Peyer's patch (tissue), 4 donors: Measurements from ENCODE around the gene SPRED2. TPM values are rescaled to one million over a fixed set of nuclear protein-coding genes. Genes with fewer than 3 reads are reported as not detected.

Source experiments
- DNase-seq, 3 donors: peaks; one replicate each; pipeline ENCODE4 v3.0.0-alpha.2; 2017 to 2019
- H3K27ac ChIP-seq, 4 donors: fragments of 200-600 bp; sonication (generic); one replicate each; pipeline ENCODE4 v1.5.1; 2016 to 2019
- H3K27me3 ChIP-seq, 2 donors: fragments of 200-600 bp; sonication (generic); one replicate each; pipeline ENCODE4 v1.5.1; 2019
- H3K36me3 ChIP-seq, 3 donors: fragments of 200-600 bp; sonication (generic); one replicate each; pipeline ENCODE4 v1.5.1; 2016 to 2019
- H3K4me1 ChIP-seq, 4 donors: fragments of 200-600 bp; sonication (generic); one replicate each; pipeline ENCODE4 v1.5.1; 2016 to 2019
- H3K4me3 ChIP-seq, 4 donors: fragments of 200-600 bp; sonication (generic); 1 replicate in 3 of 4; 2 replicates in 1 of 4; pipeline ENCODE4 v1.5.1; 2016 to 2019; ENCODE audit warnings: mild to moderate bottlenecking in 1 of 4
- H3K9me3 ChIP-seq, 4 donors: fragments of 200-600 bp; sonication (generic); one replicate each; pipeline ENCODE4 v1.5.1; 2016 to 2019; ENCODE audit warnings: mild to moderate bottlenecking in 1 of 4
- CTCF ChIP-seq, 6 experiments: fragments of 450-650 bp in 4 of 6; fragments of 200-600 bp in 2 of 6; sonication (generic) in 1 of 6; IDR thresholded peaks; one replicate each; pipeline ENCODE4 v1.5.1; 2017 to 2019; ENCODE audit warnings: antibody characterized with exemption in 6 of 6, mild to moderate bottlenecking in 3 of 6, moderate library complexity in 1 of 6
- POLR2A ChIP-seq, 2 donors: fragments of 450-650 bp; IDR thresholded peaks; one replicate each; pipeline ENCODE4 v1.5.1; 2017; ENCODE audit warnings: antibody characterized with exemption in 2 of 2, mild to moderate bottlenecking in 2 of 2, moderate library complexity in 2 of 2
- total RNA-seq, 4 donors: library from RNA; depleted of rRNA; stranded (reverse); fragments of >200 nt; gene quantifications; one replicate each; pipeline ENCODE4 v1.1.0, GENCODE V29; 2016

The SPRED2 gene
- total RNA-seq, 4 donors from 2014 or later = 14.9 to 26.9 (median 23.0) TPM

- TF ChIP-seq CTCF (IDR thresholded peaks at IDR 0.05) = no peak
- TF ChIP-seq POLR2A (IDR thresholded peaks at IDR 0.05) = no peak
- DNase-seq = no peak
- no peaks in the 10 kb centered on the region for H3K4me1 ChIP-seq
- no peaks in the 10 kb centered on the region for H3K27me3 ChIP-seq
- H3K27ac ChIP-seq = no peak overlapping the region
- no peak overlapping the region for H3K4me3 ChIP-seq
- H3K36me3 ChIP-seq = no peaks in the 10 kb centered on the region
- H3K9me3 ChIP-seq = peaks cover 0 to 3% (median 0%) of the 10 kb centered on the region in 4 donors
These were observed 44.4 kb upstream of the SPRED2 start for GRCh38 chr2:65476778-65477177.

GRCh38 chr2:65475000-65475399 is 42.6 kb upstream of the SPRED2 start:
- Histone ChIP-seq H3K9me3 (peaks cover 0 to 3% (median 0%) of the 10 kb centered on the region in 4 donors), H3K27me3 (no peaks in the 10 kb centered on the region), H3K36me3 (no peaks in the 10 kb centered on the region), H3K27ac (no peak overlapping the region), H3K4me3 (no peak overlapping the region), H3K4me1 (no peaks in the 10 kb centered on the region)
- TF ChIP-seq CTCF (IDR thresholded peaks at IDR 0.05) (no peak), POLR2A (IDR thresholded peaks at IDR 0.05) (no peak)
- no peak for DNase-seq

DNA sequence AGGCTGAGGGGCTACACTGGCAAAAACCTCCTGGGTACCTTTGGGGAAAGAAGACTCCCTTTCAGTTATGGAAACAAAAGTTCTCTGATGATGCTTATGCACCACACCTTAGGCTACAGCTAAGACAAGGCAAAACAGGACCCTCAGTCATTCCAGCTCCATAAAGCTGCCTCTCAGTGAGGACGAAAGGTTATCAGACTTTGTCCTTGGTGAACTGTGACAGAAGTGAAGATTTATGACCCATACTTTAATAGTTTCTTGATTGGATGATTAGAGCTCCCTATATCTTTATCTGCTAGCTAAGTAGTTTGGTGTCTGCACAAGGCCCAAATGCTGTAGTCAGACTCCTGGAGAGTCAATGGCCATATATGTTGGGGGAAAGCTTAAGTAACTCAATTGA is 40.6 kb upstream of the SPRED2 start:
- no peaks in the 10 kb centered on the region for H3K36me3 ChIP-seq
- no peak for DNase-seq
- no peaks in the 10 kb centered on the region for H3K27me3 ChIP-seq
- H3K4me1 ChIP-seq = no peaks in the 10 kb centered on the region
- TF ChIP-seq POLR2A (IDR thresholded peaks at IDR 0.05) (no peak), CTCF (IDR thresholded peaks at IDR 0.05) (no peak)
- no peak overlapping the region for H3K4me3 ChIP-seq
- no peak overlapping the region for H3K27ac ChIP-seq
- peaks cover 0 to 3% (median 0%) of the 10 kb centered on the region in 4 donors for H3K9me3 ChIP-seq

DNA sequence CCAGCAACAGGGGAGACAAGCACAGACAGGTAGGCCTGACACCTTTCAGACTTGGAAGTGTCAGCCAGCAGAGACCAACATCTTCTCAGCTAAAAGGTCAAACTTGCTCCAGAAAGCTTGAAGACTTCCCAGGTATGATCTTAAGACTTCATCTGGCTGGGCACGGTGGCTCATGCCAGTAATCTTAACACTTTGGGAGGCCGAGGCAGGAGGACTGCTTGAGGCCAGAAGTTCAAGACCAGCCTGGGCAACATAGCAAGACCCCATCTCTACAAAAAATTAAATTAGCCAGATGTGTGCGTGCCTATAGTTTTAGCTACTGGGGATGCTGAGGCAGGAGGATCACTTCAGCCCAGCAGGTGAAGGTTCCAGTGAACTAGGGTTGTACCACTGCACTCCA is 39.0 kb upstream of the SPRED2 start:
- H3K4me3 ChIP-seq = no peak overlapping the region
- H3K36me3 ChIP-seq = no peaks in the 10 kb centered on the region
- no peak for TF ChIP-seq CTCF (IDR thresholded peaks at IDR 0.05)
- no peak for TF ChIP-seq POLR2A (IDR thresholded peaks at IDR 0.05)
- H3K9me3 ChIP-seq = peaks cover 0 to 3% (median 0%) of the 10 kb centered on the region in 4 donors
- DNase-seq = no peak
- no peaks in the 10 kb centered on the region for H3K27me3 ChIP-seq
- no peaks in the 10 kb centered on the region for H3K4me1 ChIP-seq
- H3K27ac ChIP-seq = no peak overlapping the region

DNA sequence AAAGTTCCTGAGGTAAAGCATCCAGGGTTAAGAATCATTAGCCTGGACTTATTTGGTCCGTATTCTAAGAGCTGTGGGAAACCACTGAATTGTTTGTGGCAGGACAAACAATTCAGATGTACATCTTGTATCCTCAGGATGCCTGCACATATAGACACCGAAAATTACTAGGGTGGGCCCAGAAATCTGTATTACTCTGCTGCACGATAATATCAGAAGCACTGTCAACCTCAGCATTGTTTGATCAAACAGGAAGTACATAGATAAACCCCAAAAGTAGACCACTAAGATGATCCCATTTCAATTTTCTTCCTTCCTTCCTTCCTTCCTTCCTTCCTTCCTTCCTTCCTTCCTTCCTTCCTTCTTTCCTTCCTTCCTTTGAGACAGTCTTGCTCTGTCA is 34.2 kb upstream of the SPRED2 start:
- no peak for DNase-seq
- Histone ChIP-seq H3K4me1 (no peaks in the 10 kb centered on the region), H3K27me3 (no peaks in the 10 kb centered on the region), H3K36me3 (no peaks in the 10 kb centered on the region), H3K27ac (no peak overlapping the region), H3K9me3 (no peaks in the 10 kb centered on the region), H3K4me3 (no peak overlapping the region)
- no peak for TF ChIP-seq CTCF (IDR thresholded peaks at IDR 0.05)
- no peak for TF ChIP-seq POLR2A (IDR thresholded peaks at IDR 0.05)

- no peaks in the 10 kb centered on the region for H3K36me3 ChIP-seq
- H3K4me1 ChIP-seq = no peaks in the 10 kb centered on the region
- no peak overlapping the region for H3K4me3 ChIP-seq
- TF ChIP-seq CTCF (IDR thresholded peaks at IDR 0.05) (no peak), POLR2A (IDR thresholded peaks at IDR 0.05) (no peak)
- no peak for DNase-seq
- H3K9me3 ChIP-seq = no peaks in the 10 kb centered on the region
- no peak overlapping the region for H3K27ac ChIP-seq
- H3K27me3 ChIP-seq = no peaks in the 10 kb centered on the region
These were observed 33.5 kb upstream of the SPRED2 start for GRCh38 chr2:65465857-65466256.
